Activated T-helper 9 cell treated with anti-CD3 and anti-CD28 coated beads, Interleukin-2, amount 50 U/mL, for 16 hours (primary cell): Measurements from ENCODE around the gene SELENOF.
A peak's percentile ranks its signal among the peaks of the same experiment; 100 is the strongest.
"Not testable (repeated sequence)": the region's sequence is repeated elsewhere in the genome, so short reads cannot be mapped to it uniquely, and the experiment has no call there.

Experiments
- DNase-seq: peaks from one replicate; pipeline ENCODE4 v3.0.0-alpha.2; 2020; ENCODE audit warnings: low read depth

The SELENOF gene

DNA sequence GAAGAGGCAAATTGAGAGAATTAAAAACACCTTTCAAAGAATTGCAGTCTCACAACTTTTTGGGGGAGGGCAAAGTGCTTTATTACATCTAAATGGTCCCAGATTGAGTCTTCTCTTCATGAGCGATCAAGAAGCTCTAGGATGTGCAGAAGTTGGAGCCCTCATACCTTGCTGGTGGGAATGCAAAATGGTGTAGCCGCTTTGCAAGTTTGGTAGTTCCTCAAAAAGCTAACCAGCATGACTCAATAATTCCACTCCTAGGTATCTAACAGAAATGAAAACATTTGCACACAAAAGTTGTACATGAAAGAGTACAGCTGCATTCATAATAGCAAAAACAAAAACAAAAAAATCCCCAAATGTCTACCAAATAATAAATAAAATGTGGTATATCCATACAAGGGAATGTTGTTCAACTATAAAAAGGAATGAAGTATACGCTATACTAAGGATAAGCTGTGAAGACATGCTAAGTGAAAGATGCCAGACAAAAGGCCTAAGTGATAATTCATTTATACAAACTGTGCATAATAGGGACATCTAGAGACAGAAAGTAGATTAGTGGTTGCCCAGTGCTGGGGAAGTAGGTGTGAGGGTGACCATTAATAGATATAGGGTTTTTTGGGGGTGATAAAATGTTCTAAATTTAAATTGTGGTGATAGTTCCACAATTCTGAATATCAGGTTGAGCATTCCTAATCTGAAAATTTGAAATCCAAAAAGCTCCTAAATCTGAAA, 55.2 kb downstream of the SELENOF start:
- no peak for DNase-seq

DNA sequence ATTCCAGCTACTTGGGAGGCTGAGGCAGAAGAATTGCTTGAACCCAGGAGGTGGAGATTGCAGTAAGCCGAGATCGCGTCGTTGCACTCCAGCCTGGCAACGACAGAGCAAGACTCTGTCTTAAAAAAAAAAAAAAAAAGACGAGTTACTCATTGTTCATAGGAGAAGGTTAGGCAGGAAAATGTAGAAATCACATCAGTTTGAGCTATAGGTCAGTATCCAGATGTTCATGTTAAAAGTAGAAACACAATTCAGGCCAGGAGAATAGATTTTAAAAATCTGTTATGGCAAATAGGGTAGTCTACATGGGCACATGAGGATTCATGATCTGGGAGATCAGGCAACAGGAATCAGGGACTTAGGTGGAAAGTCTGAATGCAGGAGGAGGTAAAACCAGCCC, 57.7 kb downstream of the SELENOF start:
- DNase-seq: no peak

DNA sequence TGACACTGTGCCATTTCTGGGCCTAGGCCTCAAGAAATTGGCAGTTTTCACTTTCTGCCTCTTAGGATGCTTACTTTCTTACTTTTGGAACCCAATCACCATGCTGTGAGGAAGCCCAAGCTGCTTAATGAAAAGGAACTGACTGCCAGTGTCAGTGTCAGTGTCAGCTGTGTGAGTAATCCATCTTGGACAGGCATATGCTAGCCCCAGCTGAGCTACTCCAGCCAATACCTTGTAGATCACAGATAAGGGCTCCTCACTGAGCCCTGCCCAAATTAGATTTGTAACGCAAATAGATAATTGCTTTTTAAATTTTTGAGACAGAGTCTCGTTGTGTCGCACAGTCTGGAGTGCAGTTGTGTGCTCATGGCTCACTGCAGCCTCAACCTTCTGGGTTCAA, 59.6 kb downstream of the SELENOF start:
- DNase-seq: no peak

DNA sequence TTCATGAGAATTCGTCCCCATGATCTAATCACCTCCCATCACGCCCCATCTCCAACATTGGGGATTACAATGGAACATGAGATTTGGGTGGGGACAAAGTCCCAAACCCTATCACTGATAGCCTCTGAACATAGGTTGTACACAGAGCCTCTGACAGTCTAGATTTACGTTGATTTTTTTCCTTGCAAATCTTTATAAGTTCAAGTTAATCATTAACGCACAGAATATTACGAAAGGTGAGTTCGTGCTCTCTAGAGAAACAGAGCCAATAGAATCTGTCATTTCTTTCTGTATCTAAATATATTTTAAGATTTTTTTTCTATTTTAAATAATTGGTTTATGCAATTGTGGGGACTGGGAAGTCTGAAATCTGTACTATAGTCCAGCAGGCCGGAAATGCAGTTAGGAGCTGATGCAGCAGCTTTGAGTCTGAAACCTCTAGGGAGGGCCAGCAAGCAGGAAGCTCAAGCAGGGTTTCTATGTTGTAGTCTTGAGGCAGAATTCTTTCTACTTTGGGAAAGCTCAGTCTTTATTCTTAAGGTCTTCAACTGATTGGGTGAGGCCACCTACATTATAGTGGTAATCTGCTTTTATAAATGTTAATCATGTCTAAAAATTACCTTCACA, 61.0 kb downstream of the SELENOF start:
- DNase-seq: no peak

DNA sequence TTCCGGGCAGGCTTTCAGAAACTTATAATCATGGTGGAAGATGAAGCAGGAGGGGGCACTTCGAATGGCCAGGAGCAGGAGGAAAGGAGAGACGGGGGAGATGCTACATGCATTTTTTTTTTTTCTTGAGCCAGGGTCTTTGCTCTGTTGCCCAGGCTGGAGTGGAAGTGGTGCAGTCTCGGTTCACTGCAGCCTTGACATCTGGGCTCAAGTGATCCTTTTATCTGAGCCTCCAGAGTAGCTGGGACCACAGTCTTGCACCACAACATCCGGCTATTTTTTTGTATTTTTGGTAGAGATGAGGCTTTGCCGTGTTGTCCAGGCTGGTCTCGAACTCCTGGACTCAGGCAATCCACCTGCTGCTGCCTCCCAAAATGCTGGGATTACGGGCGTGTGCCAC, 61.6 kb downstream of the SELENOF start:
- DNase-seq: no peak

DNA sequence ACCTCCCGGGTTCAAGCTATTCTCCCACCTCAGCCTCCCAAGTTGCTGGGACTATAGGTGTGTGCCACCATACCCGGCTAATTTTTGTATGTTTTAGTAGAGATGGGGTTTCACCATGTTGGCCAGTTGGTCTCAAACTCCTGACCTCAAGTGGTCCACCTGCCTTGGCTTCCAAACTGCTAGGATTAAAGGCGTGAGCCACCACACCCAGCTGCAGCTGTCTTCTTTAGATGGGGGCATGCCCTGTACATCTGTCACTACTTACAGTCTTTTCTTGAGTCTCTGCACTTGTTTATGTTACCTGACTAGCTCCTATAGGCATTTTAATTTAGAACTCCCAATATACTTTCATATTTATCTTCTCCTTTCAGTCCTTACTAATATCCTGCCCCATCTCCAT, 64.2 kb downstream of the SELENOF start:
- DNase-seq: no peak

DNA sequence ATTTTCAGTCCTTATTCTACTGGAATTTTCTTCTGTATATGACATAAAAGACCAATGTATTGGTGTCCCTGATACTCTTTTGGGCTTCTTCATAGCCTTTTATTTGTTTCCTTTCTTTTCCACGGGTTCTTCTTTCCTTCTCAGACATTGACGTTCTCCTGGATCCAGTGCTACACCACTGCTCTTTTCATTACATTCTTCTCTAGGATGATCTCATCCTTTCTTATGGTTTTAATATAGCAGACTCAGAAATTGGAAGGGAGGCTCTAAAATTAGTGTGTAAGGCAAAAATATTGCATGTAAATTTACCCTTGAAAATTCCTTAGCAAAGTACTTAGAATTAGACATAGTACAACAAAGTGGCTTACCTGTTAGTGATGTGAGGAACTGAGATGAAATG, 65.3 kb downstream of the SELENOF start:
- no peak for DNase-seq

DNA sequence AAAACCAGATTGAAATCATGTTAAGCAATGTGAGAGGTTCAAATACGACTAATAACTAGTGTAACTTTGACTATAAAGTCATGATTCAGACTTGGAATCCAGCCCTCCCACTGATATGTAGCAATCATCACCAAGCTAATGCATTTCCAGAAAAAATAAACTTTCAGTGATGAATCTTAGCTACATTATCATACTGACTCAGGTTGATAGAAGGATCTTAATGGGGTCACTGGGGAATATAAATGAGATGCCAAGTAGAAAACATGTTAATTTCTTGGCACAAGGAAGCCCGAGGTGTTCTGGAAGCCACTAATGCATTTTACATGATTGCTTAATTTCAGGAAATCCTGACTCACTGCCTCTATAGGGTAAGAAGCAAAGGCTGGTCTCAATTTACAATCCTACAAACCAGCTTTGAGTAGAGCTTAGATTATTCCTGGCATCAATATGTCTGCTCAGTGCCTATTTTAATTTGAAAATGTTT, 67.7 kb downstream of the SELENOF start:
- no peak for DNase-seq

DNA sequence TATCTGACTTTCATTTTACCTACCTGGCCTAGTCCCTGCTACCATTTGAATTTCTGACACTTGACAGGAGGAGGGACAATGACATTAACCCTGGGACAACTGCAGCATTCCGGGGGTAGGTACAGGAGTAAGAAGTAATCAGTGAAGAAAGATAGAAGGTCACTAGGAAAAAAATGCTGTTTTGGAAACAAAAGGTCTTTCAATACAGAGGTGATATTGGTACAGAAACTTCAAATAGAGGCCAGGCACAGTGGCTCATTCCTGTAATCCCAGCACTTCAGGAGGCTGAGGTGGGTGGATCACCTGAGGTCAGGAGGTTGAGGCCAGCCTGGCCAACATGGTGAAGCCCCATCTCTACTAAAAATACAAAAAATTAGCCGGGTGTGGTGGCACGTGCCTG, 68.4 kb downstream of the SELENOF start:
- no peak for DNase-seq

DNA sequence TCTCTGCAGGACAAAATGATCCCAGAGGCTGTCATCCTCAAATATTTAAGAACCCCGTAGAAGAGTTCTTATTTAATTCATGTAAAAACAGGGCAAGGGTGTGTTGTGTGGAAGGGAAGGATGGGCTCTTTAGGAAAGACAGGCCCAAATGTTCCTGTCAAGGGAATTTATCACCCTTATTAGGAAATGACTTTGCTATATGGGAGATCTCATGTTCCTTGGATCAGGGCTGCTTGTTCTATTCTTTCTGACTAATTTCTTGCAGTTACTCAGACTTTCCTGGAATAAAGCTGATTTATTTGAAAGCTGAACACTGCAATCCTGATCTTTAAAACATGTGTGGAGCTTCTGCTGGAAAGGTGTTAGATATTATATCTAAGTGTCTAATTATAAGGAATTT, 72.8 kb downstream of the SELENOF start:
- DNase-seq: no peak

DNA sequence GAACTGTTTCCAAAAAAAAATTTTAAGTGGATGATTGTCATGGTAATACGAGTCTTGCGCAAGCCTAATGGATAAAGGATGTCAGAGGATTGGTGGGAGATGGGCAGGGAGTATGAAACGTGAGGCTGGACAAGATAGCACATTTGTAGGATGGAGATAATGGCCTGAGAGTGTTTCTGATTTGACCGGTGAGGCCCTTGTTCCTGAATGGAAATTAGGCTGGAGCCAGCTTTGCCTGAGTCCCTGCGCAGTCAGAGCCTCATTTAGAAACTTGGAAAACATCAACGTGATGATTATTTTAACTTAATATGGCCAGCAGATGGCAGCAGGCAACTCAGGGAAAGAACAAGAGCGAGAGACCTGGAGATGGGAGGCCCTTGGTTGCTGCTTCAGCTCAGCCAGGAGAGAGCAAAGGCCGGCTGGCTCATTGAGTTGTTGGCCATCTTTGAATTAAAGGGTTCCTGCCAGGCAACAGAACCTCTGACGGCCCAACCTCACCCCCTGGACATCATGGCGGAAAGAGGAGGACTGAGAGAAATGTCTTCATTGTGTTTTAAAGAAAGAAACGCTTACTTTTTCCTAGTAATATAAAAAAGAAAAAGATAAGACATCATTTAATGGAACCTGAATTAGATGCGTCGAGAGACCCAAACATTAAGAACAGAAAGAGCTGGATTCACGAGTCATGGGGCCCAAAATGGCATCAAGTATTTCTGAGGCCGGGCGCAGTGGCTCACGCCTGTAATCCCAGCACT, 80.3 kb downstream of the SELENOF start:
- DNase-seq: peak; percentile 14

DNA sequence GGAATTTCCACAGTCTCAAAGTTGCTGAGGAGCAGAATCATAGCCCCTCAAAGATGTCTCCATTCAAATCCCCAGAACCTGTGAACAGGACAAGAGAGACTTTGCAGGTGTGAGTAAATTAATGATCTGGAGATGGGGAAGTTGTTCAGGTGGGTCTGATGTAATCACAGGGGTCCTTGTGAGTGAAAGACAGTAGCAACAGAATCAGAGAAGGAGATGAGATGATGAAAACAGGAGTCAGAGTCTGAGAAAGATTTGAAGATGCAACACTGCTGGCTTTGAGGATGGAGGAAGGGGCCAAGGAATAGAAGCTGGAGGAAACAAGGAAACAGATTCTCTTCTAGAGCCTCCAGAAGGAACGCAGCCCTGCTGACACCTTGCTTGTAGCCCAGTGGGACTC, 81.5 kb downstream of the SELENOF start:
- no peak for DNase-seq

DNA sequence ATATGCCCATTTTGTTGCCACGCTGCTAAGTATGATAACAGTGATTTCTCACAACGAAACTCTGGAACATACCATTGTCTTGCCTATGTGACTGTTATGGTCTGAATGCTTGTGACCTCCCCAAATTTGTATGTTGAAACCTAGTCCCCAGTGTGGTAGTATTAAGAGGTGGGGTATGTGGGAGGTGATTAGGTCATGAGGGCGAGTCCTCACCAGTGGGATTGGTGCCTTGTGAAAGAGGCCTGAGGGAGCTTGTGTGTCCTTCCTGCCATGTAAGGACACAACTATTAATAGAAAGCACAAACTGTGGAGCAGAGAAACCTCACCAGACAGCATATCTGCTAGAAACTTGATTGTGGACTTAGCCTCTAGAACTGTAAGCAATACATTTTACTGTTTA, 84.6 kb downstream of the SELENOF start:
- no peak for DNase-seq

DNA sequence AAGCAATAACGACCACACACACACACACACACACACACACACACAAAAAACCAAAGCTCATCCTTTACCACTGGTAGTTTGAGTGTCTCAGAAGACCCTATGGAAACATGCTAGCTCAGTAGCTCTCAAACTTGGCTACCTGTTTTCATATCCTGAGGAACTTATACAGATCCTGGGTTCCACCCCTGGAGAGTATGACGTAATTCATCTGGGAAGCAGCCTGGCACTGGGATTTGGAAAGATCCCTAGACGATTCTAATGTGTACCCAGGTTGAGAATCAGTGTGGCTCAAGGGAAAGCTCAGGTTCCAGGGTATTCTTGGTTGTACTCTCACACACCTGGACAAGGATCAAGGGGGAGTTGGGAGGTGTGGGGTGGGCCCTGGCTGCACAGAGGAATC, 85.9 kb downstream of the SELENOF start:
- no peak for DNase-seq

DNA sequence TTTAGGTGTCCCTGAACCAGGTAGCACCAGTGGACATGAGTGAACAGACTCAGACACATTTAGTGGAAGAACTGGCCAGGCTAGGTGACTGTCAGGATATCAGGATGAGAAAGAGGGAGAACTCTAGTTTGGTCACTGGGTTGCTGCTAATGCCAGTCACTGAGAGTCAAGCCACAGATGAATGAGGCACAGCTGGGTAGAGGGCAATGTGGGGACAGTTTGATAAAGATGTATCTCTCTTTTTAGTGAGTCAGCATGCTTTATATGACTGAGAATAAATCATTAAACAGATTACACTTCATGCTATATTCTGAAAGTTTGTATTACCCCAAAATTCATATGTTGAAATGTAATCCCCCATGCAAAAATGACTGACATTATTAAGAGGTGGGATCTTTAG, 87.1 kb downstream of the SELENOF start:
- no peak for DNase-seq

DNA sequence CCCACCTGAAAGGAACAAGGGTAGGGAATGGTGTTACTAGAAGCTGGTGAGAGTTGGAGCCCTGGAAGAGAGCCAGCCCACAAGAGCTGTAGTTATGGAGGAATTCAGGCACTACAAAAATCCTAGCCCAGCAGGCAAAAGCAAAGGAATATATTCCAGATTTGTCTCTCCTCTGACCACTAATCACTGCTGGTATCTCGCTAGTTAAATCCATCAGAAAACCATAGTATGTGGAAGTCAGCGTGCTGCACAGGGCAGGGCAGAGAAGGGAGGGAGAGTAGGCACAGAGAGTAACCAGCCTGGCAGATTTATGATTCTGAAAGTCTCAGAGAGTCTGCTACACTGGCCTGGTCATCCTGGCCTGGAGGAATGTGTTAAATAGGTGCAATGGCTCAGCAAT, 88.6 kb downstream of the SELENOF start:
- no peak for DNase-seq

DNA sequence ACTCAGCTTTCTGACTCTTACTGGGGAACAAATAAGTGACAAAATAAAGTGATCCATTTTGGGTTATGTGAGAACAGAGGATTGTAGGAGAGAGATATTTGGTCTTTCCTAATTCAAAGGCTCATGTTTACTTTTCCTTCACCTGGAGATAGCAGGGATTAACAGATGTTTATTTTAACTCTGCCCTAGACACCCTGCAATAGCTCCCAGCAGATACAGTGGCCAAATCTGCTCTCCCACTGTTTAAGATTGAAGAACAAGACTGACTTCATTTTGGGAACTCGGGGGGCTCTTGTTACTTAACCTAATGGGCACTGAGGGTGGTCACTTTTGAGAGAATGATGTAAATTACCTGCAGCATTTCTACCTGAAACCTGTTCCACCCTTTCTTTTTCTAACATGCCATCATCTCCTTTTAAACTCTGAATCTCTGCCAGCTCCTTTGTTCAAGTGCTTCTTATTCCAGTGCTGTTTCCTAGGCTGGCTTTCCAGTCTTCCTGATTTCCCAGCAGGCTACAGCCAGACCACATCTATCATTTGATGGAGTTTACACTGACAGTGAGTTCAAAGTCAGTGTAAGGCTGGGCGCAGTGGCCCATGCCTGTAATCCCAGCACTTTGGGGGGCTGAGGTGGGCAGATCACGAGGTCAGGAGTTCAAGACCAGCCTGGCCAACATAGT, 90.0 kb downstream of the SELENOF start:
- DNase-seq: no peak

DNA sequence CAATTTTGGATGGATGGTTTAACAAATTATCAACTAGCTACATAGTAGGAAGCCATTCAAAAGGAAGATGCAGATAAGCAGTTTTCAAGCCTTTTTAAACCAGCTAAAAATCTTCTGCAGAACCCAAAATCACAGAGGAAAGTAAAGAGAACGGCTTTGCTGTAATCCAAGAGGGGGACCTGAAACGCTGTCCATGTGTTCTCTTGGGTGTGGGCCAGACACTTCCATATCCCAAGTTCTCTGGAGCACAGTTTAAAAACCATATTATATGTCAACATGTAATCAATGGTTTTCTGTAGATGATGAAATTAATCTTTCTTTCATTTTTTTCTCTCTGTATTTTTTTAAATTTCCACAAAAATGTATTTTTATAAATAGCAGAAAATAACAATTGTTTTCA, 90.5 kb downstream of the SELENOF start:
- no peak for DNase-seq

DNA sequence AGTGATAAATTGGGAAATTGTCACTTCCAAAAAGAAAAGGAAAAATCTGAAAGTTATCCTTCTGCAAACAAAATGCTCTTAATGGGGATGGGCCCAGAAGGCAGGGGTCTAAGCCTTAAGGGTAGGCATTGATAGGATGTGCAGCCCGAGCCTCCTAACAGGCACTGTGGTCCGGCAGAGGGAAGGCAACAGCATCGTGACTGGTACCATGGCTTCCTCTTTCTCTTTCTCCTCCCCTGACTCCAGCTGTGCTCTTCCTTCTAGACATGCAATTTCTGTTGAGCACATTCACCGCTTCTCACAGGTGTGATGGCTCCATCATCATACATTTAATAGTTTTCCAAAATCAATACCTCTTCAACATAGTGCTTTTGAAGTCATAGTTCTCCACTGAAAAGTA, 91.5 kb downstream of the SELENOF start:
- DNase-seq: no peak

DNA sequence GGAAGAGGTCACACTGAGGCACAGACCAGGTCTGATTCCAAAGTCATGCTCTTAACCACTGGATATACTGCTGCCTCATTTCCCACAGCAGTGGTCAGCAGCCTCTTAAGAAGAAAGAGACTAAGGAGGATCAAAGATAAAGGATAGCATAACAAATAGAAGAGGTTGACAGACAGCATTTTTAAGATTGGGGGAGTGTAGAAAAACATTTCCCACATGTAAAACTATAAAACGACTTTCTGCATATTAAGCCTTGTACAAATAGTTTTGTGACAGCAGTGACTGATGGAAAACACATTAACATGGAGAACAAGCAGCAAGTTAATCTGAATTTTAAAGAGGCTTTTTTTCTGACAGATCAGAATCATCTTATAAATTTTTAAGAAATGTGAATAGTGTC, 92.0 kb downstream of the SELENOF start:
- DNase-seq: no peak

DNA sequence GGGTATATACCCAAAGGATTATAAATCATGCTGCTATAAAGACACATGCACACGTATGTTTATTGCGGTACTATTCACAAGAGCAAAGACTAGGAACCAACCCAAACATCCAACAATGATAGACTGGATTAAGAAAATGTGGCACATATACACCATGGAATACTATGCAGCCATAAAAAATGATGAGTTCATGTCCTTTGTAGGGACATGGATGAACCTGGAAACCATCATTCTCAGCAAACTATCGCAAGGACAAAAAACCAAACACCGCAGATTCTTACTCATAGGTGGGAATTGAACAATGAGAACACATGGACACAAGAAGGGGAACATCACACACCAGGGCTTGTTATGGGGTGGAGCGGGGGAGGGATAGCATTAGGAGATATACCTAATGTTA, 94.0 kb downstream of the SELENOF start:
- not testable (repeated sequence) for DNase-seq

DNA sequence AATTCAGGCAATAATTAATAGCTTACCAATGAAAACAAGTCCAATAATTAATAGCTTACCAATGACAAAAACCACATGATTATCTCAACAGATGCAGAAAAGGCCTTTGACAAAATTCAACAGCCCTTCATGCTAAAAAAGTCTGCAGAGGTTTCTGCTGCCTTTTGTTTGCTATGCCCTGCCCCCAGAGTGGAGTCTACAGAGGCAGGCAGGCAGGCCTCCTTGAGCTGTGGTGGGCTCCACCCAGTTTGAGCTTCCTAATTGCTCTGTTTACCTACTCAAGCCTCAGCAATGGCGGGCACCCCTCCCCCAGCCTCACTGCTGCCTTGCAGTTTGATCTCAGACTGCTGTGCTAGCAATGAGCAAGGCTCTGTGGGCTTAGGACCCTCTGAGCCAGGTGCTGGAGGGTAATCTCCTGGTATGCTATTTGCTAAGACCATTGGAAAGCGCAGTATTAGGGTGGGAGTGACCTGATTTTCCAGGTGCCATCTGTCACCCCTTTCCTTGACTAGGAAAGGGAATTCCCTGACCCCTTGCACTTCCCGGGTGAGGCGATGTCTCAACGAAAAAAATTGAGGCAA, 96.6 kb downstream of the SELENOF start:
- DNase-seq: not testable (repeated sequence)
